Endodermal cell (in vitro differentiated cells): ENCODE results near the gene SGCD. TPM values are rescaled to one million over a fixed set of nuclear protein-coding genes. Genes with fewer than 3 reads are reported as not detected.

Experiments used
- DNase-seq: peaks from one replicate; pipeline ENCODE4 v3.0.0-alpha.2; 2017
- H3K27ac ChIP-seq: 2 replicates; pipeline ENCODE4 v1.5.1; 2013; ENCODE audit warnings: mild to moderate bottlenecking, low read depth, low read length, moderate library complexity
- H3K27me3 ChIP-seq: 2 replicates; pipeline ENCODE4 v1.6.1; 2013; ENCODE audit warnings: mild to moderate bottlenecking, low read length, moderate library complexity; ENCODE audit not compliant: insufficient read depth, control insufficient read depth, poor library complexity, severe bottlenecking
- H3K36me3 ChIP-seq: 2 replicates; pipeline ENCODE4 v1.7.0; 2013; ENCODE audit warnings: mild to moderate bottlenecking, low read length, moderate library complexity; ENCODE audit not compliant: control insufficient read depth, insufficient read depth
- H3K4me1 ChIP-seq: one replicate; pipeline ENCODE4 v1.7.0; 2013; ENCODE audit warnings: low read length; ENCODE audit not compliant: control insufficient read depth, insufficient read depth
- H3K4me3 ChIP-seq: 2 replicates; pipeline ENCODE4 v1.5.1; 2013; ENCODE audit warnings: mild to moderate bottlenecking, low read length, moderate library complexity
- H3K9ac ChIP-seq: 2 replicates; pipeline ENCODE4 v1.6.1; 2013; ENCODE audit warnings: mild to moderate bottlenecking, low read length, moderate library complexity; ENCODE audit not compliant: poor library complexity, severe bottlenecking; ENCODE audit errors: extremely low read depth
- H3K9me3 ChIP-seq: 2 replicates; pipeline ENCODE4 v1.6.1; 2013; ENCODE audit warnings: mild to moderate bottlenecking, low read length, moderate library complexity; ENCODE audit not compliant: control insufficient read depth
- H3K27ac Mint-ChIP-seq: 2 replicates; pipeline ENCODE4 v1.8.0; 2020; ENCODE audit warnings: mixed read lengths
- H3K27me3 Mint-ChIP-seq: 2 replicates; pipeline ENCODE4 v1.8.0; 2021; ENCODE audit warnings: mild to moderate bottlenecking, mixed read lengths; ENCODE audit not compliant: insufficient read depth
- H3K36me3 Mint-ChIP-seq: 2 replicates; pipeline ENCODE4 v1.8.0; 2020; ENCODE audit warnings: low read depth, mixed read lengths
- H3K4me1 Mint-ChIP-seq: 2 replicates; pipeline ENCODE4 v1.8.0; 2020; ENCODE audit warnings: mixed read lengths
- H3K4me3 Mint-ChIP-seq: 2 replicates; pipeline ENCODE4 v1.8.0; 2020; ENCODE audit warnings: mild to moderate bottlenecking, moderate library complexity, mixed read lengths
- H3K9me3 Mint-ChIP-seq: 2 replicates; pipeline ENCODE4 v1.8.0; 2020; ENCODE audit warnings: mild to moderate bottlenecking, mixed read lengths
- WGBS, 2 experiments: methylation state at CpG; one replicate each; pipeline versions ENCODE4 v1.1.5 to v1.1.7; 2013; ENCODE audit warnings: missing lambda C conversion rate in 2 of 2, mixed read lengths in 1 of 2; ENCODE audit not compliant: insufficient coverage in 1 of 2, insufficient read length in 1 of 2; 5-methylcytosine and 5-hydroxymethylcytosine counted together
- total RNA-seq, 2 donors: library from RNA; stranded (reverse); fragmentation: NEBNext Ultra II Directional in 1 of 2; extraction: Animal tissue kit (Norgen Biotek cat#: 25700) in 1 of 2; gene quantifications; 2 replicates in 1 of 2; 3 replicates in 1 of 2; pipeline ENCODE4 v1.2.1, GENCODE V29; 2021
- TF ChIP-seq, protein P1 (sequence below): fragments of 200-600 bp; sonication (generic); conservative IDR thresholded peaks from 2 replicates; pipeline ENCODE4 v1.5.0; 2021; ENCODE audit warnings: antibody characterized with exemption, mild to moderate bottlenecking

The SGCD gene
- total RNA-seq, 2 donors from 2014 or later = 0.04 to 0.42 TPM

DNA sequence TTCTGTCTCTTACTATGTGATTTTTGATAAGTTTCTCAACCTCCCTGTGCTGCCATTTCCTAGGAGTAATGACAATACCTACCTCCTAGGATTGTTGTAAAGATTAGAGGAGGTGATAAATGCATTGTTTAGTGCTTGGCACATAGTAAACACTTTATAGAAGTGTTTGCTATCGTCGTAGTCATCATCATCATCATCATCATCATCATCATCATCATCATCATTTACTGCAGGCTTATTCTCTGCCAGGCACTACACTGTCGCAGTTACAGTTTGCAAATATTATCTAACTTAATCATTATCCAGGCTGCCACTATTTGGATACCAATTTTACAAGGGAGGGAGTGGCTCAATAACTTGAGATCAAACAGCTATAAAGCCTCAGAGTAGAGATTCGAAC is 24.5 kb downstream of the SGCD start:
- no peak overlapping the region for H3K4me3 ChIP-seq
- WGBS, 2 experiments = 92 to 100% methylated on average over 2 to 4 of the region's 4 CpGs
- TF ChIP-seq, protein P1, sequence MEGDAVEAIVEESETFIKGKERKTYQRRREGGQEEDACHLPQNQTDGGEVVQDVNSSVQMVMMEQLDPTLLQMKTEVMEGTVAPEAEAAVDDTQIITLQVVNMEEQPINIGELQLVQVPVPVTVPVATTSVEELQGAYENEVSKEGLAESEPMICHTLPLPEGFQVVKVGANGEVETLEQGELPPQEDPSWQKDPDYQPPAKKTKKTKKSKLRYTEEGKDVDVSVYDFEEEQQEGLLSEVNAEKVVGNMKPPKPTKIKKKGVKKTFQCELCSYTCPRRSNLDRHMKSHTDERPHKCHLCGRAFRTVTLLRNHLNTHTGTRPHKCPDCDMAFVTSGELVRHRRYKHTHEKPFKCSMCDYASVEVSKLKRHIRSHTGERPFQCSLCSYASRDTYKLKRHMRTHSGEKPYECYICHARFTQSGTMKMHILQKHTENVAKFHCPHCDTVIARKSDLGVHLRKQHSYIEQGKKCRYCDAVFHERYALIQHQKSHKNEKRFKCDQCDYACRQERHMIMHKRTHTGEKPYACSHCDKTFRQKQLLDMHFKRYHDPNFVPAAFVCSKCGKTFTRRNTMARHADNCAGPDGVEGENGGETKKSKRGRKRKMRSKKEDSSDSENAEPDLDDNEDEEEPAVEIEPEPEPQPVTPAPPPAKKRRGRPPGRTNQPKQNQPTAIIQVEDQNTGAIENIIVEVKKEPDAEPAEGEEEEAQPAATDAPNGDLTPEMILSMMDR = no peak
- no peak for DNase-seq
- Mint-ChIP-seq H3K36me3 (no peaks in the 10 kb centered on the region), H3K9me3 (no peaks in the 10 kb centered on the region), H3K27me3 (no peaks in the 10 kb centered on the region), H3K27ac (no peak overlapping the region), H3K4me3 (no peak overlapping the region), H3K4me1 (no peaks in the 10 kb centered on the region)
- no peaks in the 10 kb centered on the region for H3K27me3 ChIP-seq
- no peak overlapping the region for H3K27ac ChIP-seq
- no peaks in the 10 kb centered on the region for H3K4me1 ChIP-seq
- H3K9me3 ChIP-seq = no peaks in the 10 kb centered on the region
- H3K36me3 ChIP-seq = no peaks in the 10 kb centered on the region
- H3K9ac ChIP-seq = no peak overlapping the region

DNA sequence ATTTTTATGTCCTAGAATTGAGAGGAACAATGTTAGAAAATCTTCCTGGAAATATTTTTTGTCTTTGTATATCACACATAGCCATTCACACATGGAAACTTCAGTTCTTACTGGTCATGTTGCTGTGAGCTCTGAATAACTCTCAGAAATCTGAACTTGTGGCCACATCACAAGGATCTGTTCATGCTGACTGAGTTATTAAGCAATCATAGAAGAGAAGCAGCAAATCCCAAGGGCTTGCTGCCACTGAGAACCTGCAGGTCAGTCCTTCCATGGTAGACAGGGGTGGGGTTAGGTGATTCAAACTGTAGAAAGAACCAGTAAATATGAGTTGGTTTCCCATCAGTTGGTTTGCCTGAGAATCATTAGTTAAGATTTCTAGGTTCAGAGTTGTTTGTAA is 27.6 kb downstream of the SGCD start:
- Histone ChIP-seq H3K9me3 (no peaks in the 10 kb centered on the region), H3K27ac (no peak overlapping the region), H3K27me3 (no peaks in the 10 kb centered on the region), H3K4me1 (no peaks in the 10 kb centered on the region), H3K36me3 (no peaks in the 10 kb centered on the region), H3K4me3 (no peak overlapping the region), H3K9ac (no peak overlapping the region)
- TF ChIP-seq, protein P1 = no peak
- H3K27ac Mint-ChIP-seq = no peak overlapping the region
- no peaks in the 10 kb centered on the region for H3K4me1 Mint-ChIP-seq
- H3K36me3 Mint-ChIP-seq = no peaks in the 10 kb centered on the region
- no peaks in the 10 kb centered on the region for H3K27me3 Mint-ChIP-seq
- DNase-seq = no peak
- no peaks in the 10 kb centered on the region for H3K9me3 Mint-ChIP-seq
- H3K4me3 Mint-ChIP-seq = no peak overlapping the region

DNA sequence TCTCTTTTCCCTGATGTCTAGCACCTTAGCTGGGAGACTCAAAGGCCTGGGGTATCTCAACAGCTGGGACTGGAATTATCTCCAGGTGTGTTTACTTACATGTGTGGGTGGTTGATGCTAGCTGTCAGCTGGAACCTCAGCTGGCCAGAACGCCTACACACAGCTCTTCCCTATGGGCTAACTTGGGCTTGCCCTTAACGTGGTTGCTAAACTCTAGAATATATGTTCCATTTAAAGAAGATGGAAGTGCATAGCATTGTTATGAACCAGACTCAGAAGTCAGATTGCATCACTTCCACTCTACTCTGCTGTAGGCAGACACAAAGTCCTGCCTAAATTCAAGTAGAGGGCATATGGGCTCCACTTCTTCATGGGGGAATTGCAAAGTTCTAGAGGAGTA is 29.3 kb downstream of the SGCD start:
- no peaks in the 10 kb centered on the region for H3K36me3 ChIP-seq
- H3K9ac ChIP-seq = no peak overlapping the region
- Mint-ChIP-seq H3K9me3 (no peaks in the 10 kb centered on the region), H3K4me1 (no peaks in the 10 kb centered on the region), H3K27me3 (no peaks in the 10 kb centered on the region), H3K27ac (no peak overlapping the region), H3K36me3 (no peaks in the 10 kb centered on the region), H3K4me3 (no peak overlapping the region)
- WGBS, 2 experiments = 72 to 90% methylated on average over 2 of the region's 2 CpGs
- no peaks in the 10 kb centered on the region for H3K9me3 ChIP-seq
- no peak overlapping the region for H3K27ac ChIP-seq
- no peak for DNase-seq
- no peaks in the 10 kb centered on the region for H3K4me1 ChIP-seq
- TF ChIP-seq, protein P1 = no peak
- no peak overlapping the region for H3K4me3 ChIP-seq
- no peaks in the 10 kb centered on the region for H3K27me3 ChIP-seq
